Stimulated activated CD4-positive, alpha-beta T cell treated with anti-CD3 and anti-CD28 coated beads, Interleukin-1b, Interleukin-23, amount 100 ng/mL, for 48 hours (primary cell): Measurements from ENCODE around the gene PGAP1.

Source experiments
- DNase-seq: peaks from one replicate; pipeline ENCODE4 v3.0.0-alpha.2; 2020

Gene PGAP1

GRCh38 chr2:196875414-196875813 lies 51.1 kb downstream of the PGAP1 start:
- DNase-seq, result no peak

GRCh38 chr2:196873511-196873910 lies 53.0 kb downstream of the PGAP1 start:
- no peak for DNase-seq

GRCh38 chr2:196854629-196855028 lies 71.9 kb downstream of the PGAP1 start:
- no peak for DNase-seq

- DNase-seq, result no peak
Measured at GRCh38 chr2:196853301-196854087, 73.0 kb downstream of the PGAP1 start.

- no peak for DNase-seq
Measured at GRCh38 chr2:196851088-196851487, 75.4 kb downstream of the PGAP1 start.

- no peak for DNase-seq
Measured at GRCh38 chr2:196849895-196850294, 76.6 kb downstream of the PGAP1 start.

GRCh38 chr2:196846295-196846694 lies 80.2 kb downstream of the PGAP1 start:
- no peak for DNase-seq

GRCh38 chr2:196845371-196845770 lies 81.1 kb downstream of the PGAP1 start:
- no peak for DNase-seq

GRCh38 chr2:196840171-196840570 lies 86.3 kb downstream of the PGAP1 start:
- no peak for DNase-seq

- DNase-seq, result no peak
Measured at GRCh38 chr2:196839574-196839973, 86.9 kb downstream of the PGAP1 start.

GRCh38 chr2:196836440-196836839 lies 90.1 kb downstream of the PGAP1 start:
- DNase-seq, result no peak

GRCh38 chr2:196830701-196831100 lies 95.8 kb downstream of the PGAP1 start:
- DNase-seq, result no peak

GRCh38 chr2:196827356-196827755 lies 99.2 kb downstream of the PGAP1 start:
- no peak for DNase-seq

- DNase-seq, result no peak
Measured at GRCh38 chr2:196823750-196824522, 102.6 kb downstream of the PGAP1 start.

GRCh38 chr2:196821195-196821594 lies 105.3 kb downstream of the PGAP1 start:
- no peak for DNase-seq

- DNase-seq, result no peak
Measured at GRCh38 chr2:196809260-196809659, 117.2 kb downstream of the PGAP1 start, which contains the start of gene C2orf66. Gene C2orf66, minus strand, starts transcription at chr2:196809355. Its CDS starts 19 bp downstream, at chr2:196809336.

GRCh38 chr2:196808083-196808665 lies 118.3 kb downstream of the PGAP1 start:
- DNase-seq, result no peak

GRCh38 chr2:196804381-196804780 lies 122.1 kb downstream of the PGAP1 start:
- no peak for DNase-seq

GRCh38 chr2:196802401-196802800 lies 124.1 kb downstream of the PGAP1 start:
- DNase-seq, result no peak

- no peak for DNase-seq
Measured at GRCh38 chr2:196801674-196802261, 124.7 kb downstream of the PGAP1 start.

GRCh38 chr2:196798980-196799379 lies 127.5 kb downstream of the PGAP1 start:
- DNase-seq, result no peak

- DNase-seq, result no peak
Measured at GRCh38 chr2:196792865-196793264, 133.6 kb downstream of the PGAP1 start.

GRCh38 chr2:196783431-196784094 lies 142.9 kb downstream of the PGAP1 start:
- peak; percentile 50 for DNase-seq
